CD14-positive monocyte (primary cell): ENCODE results near the gene SPAG9. TPM values are rescaled to one million over a fixed set of nuclear protein-coding genes. Genes with fewer than 3 reads are reported as not detected.

ENCODE experiments used
- DNase-seq, 3 donors: peaks; one replicate each; pipeline ENCODE4 v3.0.0-alpha.2; 2011 to 2022
- H2AFZ ChIP-seq: 2 replicates; pipeline ENCODE4 v1.6.0; 2012; ENCODE audit warnings: mild to moderate bottlenecking, low read depth, low read length, inconsistent platforms; ENCODE audit not compliant: insufficient read depth, poor library complexity, severe bottlenecking
- H3K27ac ChIP-seq, 2 donors: 1 replicate in 1 of 2; 2 replicates in 1 of 2; pipeline ENCODE4 v1.5.1; 2012 to 2013; ENCODE audit warnings: low read length in 2 of 2, control low read depth in 1 of 2, inconsistent platforms in 1 of 2, low read depth in 1 of 2, mild to moderate bottlenecking in 1 of 2
- H3K27me3 ChIP-seq, 2 donors: one replicate each; pipeline versions ENCODE4 v1.6.0 to v1.6.1; 2011 to 2013; ENCODE audit warnings: low read length in 2 of 2; ENCODE audit not compliant: control insufficient read depth in 2 of 2, insufficient read depth in 2 of 2
- H3K36me3 ChIP-seq, 2 donors: replicated peaks in 1 of 2; 1 replicate in 1 of 2; 2 replicates in 1 of 2; pipeline versions ENCODE4 v1.5.1 to v1.6.1; 2012 to 2013; ENCODE audit warnings: low read length in 2 of 2, control low read depth in 1 of 2, inconsistent platforms in 1 of 2, mild to moderate bottlenecking in 1 of 2; ENCODE audit not compliant: insufficient read depth in 2 of 2, control insufficient read depth in 1 of 2
- H3K4me1 ChIP-seq, 2 donors: 1 replicate in 1 of 2; 2 replicates in 1 of 2; pipeline versions ENCODE4 v1.5.1 to v1.6.1; 2012 to 2013; ENCODE audit warnings: low read length in 2 of 2, control low read depth in 1 of 2, inconsistent platforms in 1 of 2, mild to moderate bottlenecking in 1 of 2, moderate library complexity in 1 of 2; ENCODE audit not compliant: insufficient read depth in 2 of 2, control insufficient read depth in 1 of 2
- H3K4me2 ChIP-seq: replicated peaks from 2 replicates; pipeline ENCODE3; 2012; ENCODE audit warnings: low read length, moderate library complexity, mild to moderate bottlenecking; ENCODE audit not compliant: poor library complexity, severe bottlenecking; ENCODE audit errors: extremely low read depth
- H3K4me3 ChIP-seq, 3 experiments: fragments of 200-600 bp in 1 of 3; sonication (generic) in 1 of 3; replicated peaks in 1 of 3; 1 replicate in 2 of 3; 2 replicates in 1 of 3; pipeline ENCODE4 v1.5.1; 2011 to 2013; ENCODE audit warnings: low read length in 3 of 3, mild to moderate bottlenecking in 3 of 3, control low read depth in 2 of 3, low read depth in 2 of 3, inconsistent platforms in 1 of 3, moderate library complexity in 1 of 3
- H3K79me2 ChIP-seq: 2 replicates; pipeline ENCODE4 v1.6.0; 2012; ENCODE audit warnings: mild to moderate bottlenecking, control low read depth, inconsistent platforms, low read length, moderate library complexity; ENCODE audit not compliant: insufficient read depth
- H3K9ac ChIP-seq: 2 replicates; pipeline ENCODE4 v1.6.0; 2017; ENCODE audit warnings: low read length, mild to moderate bottlenecking; ENCODE audit not compliant: insufficient read depth, poor library complexity, severe bottlenecking
- H3K9me3 ChIP-seq, 2 donors: replicated peaks in 1 of 2; 1 replicate in 1 of 2; 2 replicates in 1 of 2; pipeline versions ENCODE4 v1.5.1 to v1.6.1; 2012 to 2013; ENCODE audit warnings: low read length in 2 of 2, control low read depth in 1 of 2; ENCODE audit not compliant: control insufficient read depth in 1 of 2, insufficient read depth in 1 of 2
- H4K20me1 ChIP-seq: 2 replicates; pipeline ENCODE4 v1.6.0; 2012; ENCODE audit warnings: mild to moderate bottlenecking, low read length, control low read depth, moderate library complexity; ENCODE audit not compliant: insufficient read depth
- H3K27ac Mint-ChIP-seq, 7 donors: one replicate each; pipeline ENCODE4 v1.8.0; 2020; ENCODE audit warnings: mild to moderate bottlenecking in 7 of 7, mixed read lengths in 7 of 7, moderate library complexity in 6 of 7, inconsistent platforms in 2 of 7
- H3K27me3 Mint-ChIP-seq, 3 donors: one replicate each; pipeline ENCODE4 v1.8.0; 2021 to 2022; ENCODE audit warnings: low read depth in 3 of 3, mild to moderate bottlenecking in 3 of 3, mixed read lengths in 3 of 3, moderate library complexity in 3 of 3, inconsistent platforms in 1 of 3
- H3K36me3 Mint-ChIP-seq, 2 donors: one replicate each; pipeline ENCODE4 v1.8.0; 2020; ENCODE audit warnings: mixed read lengths in 2 of 2, inconsistent platforms in 1 of 2, mild to moderate bottlenecking in 1 of 2
- H3K4me1 Mint-ChIP-seq: one replicate; pipeline ENCODE4 v1.8.0; 2020; ENCODE audit warnings: mild to moderate bottlenecking, mixed read lengths
- H3K4me3 Mint-ChIP-seq, 2 donors: one replicate each; pipeline ENCODE4 v1.8.0; 2020; ENCODE audit warnings: mild to moderate bottlenecking in 2 of 2, mixed read lengths in 2 of 2, moderate library complexity in 1 of 2
- H3K9me3 Mint-ChIP-seq, 7 donors: one replicate each; pipeline ENCODE4 v1.8.0; 2020 to 2022; ENCODE audit warnings: mixed read lengths in 7 of 7, mild to moderate bottlenecking in 6 of 7, moderate library complexity in 6 of 7, inconsistent platforms in 2 of 7
- WGBS: methylation state at CpG from one replicate; pipeline ENCODE4 v1.1.5; 2013; ENCODE audit warnings: missing lambda C conversion rate; ENCODE audit not compliant: insufficient coverage; 5-methylcytosine and 5-hydroxymethylcytosine counted together
- intact Hi-C, 2 donors: fragments of 100-400 bp; cut with micrococcal nuclease; formaldehyde crosslinking; loops; one replicate each; pipeline versions ENCODE4 v1.15.0 to v1.15.1; 2023
- polyA plus RNA-seq, 3 donors: library from polyadenylated mRNA; depleted of rRNA in 1 of 3; unstranded in 2 of 3; stranded (reverse) in 1 of 3; fragments of 300-500 nt in 2 of 3; fragments of >200 nt in 1 of 3; fragmentation: Illumina TruSeq in 2 of 3; gene quantifications; 1 replicate in 2 of 3; 2 replicates in 1 of 3; pipeline ENCODE4 v1.2.3, GENCODE V29; 2012 to 2021
- TF ChIP-seq, protein P1 (sequence below): fragments of 200-600 bp; IDR thresholded peaks from one replicate; pipeline ENCODE4 v1.8.0; 2022; ENCODE audit warnings: antibody characterized with exemption, mild to moderate bottlenecking

The SPAG9 gene
- polyA plus RNA-seq, 3 donors, result 4.9 to 33.1 (median 8.5) TPM

DNA sequence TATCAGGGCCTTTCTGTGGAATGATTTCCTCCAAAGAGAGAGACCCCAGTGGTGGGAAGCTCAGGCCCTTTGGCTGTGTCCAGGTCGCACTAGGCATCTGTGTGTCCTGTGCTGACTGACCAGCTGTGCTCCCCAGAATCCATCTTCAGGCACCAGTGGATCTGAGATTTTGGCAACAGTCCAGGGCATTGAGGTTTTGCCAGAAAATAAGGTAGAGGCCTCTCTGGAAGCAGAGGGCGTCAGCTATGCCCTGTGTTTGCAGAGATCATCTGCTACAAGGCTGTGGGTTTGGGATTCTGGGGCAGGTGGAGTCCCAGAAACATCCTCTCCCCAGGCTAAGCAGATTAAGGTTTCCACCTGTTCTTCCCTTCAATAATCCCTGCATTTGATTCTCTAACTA is 197.1 kb downstream of the SPAG9 start:
- Histone ChIP-seq H3K4me3 (no peak overlapping the region), H3K27ac (no peak overlapping the region), H3K4me1 (peaks cover 39 to 46% of the 10 kb centered on the region in 2 donors), H3K9me3 (no peaks in the 10 kb centered on the region), H3K4me2 (no peak overlapping the region), H3K36me3 (no peaks in the 10 kb centered on the region), H3K79me2 (no peaks in the 10 kb centered on the region), H3K9ac (no peak overlapping the region), H3K27me3 (no peaks in the 10 kb centered on the region), H2AFZ (no peak overlapping the region), H4K20me1 (no peaks in the 10 kb centered on the region)
- H3K27ac Mint-ChIP-seq, result no peak overlapping the region
- TF ChIP-seq, protein P1, sequence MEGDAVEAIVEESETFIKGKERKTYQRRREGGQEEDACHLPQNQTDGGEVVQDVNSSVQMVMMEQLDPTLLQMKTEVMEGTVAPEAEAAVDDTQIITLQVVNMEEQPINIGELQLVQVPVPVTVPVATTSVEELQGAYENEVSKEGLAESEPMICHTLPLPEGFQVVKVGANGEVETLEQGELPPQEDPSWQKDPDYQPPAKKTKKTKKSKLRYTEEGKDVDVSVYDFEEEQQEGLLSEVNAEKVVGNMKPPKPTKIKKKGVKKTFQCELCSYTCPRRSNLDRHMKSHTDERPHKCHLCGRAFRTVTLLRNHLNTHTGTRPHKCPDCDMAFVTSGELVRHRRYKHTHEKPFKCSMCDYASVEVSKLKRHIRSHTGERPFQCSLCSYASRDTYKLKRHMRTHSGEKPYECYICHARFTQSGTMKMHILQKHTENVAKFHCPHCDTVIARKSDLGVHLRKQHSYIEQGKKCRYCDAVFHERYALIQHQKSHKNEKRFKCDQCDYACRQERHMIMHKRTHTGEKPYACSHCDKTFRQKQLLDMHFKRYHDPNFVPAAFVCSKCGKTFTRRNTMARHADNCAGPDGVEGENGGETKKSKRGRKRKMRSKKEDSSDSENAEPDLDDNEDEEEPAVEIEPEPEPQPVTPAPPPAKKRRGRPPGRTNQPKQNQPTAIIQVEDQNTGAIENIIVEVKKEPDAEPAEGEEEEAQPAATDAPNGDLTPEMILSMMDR, result no peak
- H3K27me3 Mint-ChIP-seq, result peaks cover 0 to 4% (median 2%) of the 10 kb centered on the region in 3 donors
- peaks cover 0 to 7% of the 10 kb centered on the region in 2 donors for H3K36me3 Mint-ChIP-seq
- no peak for DNase-seq
- no peak overlapping the region for H3K4me3 Mint-ChIP-seq
- intact Hi-C loops, result no loop called here
- WGBS, result 100% methylated on average over 1 of the region's 2 CpGs
- peaks cover 0 to 4% (median 0%) of the 10 kb centered on the region in 7 donors for H3K9me3 Mint-ChIP-seq
- peaks cover 47% of the 10 kb centered on the region for H3K4me1 Mint-ChIP-seq

DNA sequence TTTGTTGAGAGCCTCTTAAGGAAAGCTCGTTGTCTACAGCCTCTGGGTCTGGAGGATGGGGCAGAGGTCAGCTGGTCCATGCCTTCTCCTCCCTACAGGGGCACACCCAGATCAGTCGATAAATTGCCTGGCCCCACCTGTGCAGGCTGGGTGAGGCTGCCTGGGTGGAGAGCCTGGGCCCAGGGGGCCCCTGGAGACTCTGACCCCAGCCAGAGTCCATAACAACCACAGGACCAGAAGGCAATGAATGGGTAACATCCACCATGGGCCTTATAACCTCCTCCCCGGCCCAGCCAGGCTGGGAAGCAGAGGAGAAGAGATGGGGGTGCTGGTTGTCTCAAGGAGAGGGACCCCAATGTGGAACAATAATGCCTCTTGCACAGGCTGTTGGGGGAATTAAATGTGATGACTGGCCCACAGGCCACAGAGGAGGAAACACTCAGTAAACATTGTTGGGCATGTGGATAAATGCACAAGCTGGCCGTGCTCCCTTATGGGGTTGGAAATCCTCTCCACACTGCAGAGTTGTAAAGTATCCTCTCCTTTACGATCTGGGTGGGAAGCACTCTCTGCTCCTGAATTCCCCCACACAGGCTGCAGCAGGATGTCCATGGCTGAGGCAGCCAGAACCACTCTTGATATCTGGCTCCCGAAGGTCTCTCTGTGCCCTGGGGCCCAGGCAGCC is 197.8 kb downstream of the SPAG9 start:
- WGBS, result no CpG with 5 or more reads among the region's 6 CpGs
- H3K27me3 ChIP-seq, result no peaks in the 10 kb centered on the region
- no peak overlapping the region for H3K27ac ChIP-seq
- H3K4me2 ChIP-seq, result no peak overlapping the region
- H2AFZ ChIP-seq, result no peak overlapping the region
- H3K79me2 ChIP-seq, result no peaks in the 10 kb centered on the region
- H3K27me3 Mint-ChIP-seq, result peaks cover 0 to 4% (median 0%) of the 10 kb centered on the region in 3 donors
- no peak overlapping the region for H3K4me3 ChIP-seq
- H3K4me1 ChIP-seq, result peaks cover 39 to 46% of the 10 kb centered on the region in 2 donors
- H3K27ac Mint-ChIP-seq, result peak overlapping the region in 1 of 7 donors; percentile 11
- H3K36me3 ChIP-seq, result no peaks in the 10 kb centered on the region
- no peak overlapping the region for H3K9ac ChIP-seq
- DNase-seq, result no peak
- H3K9me3 ChIP-seq, result no peaks in the 10 kb centered on the region
- no peaks in the 10 kb centered on the region for H3K9me3 Mint-ChIP-seq
- TF ChIP-seq, protein P1, result no peak
- no peak overlapping the region for H3K4me3 Mint-ChIP-seq
- H3K4me1 Mint-ChIP-seq, result peaks cover 47% of the 10 kb centered on the region
- intact Hi-C loops, result no loop called here
- H4K20me1 ChIP-seq, result no peaks in the 10 kb centered on the region
- no peaks in the 10 kb centered on the region for H3K36me3 Mint-ChIP-seq
